Tibial nerve (tissue), 3 donors: ENCODE data around the gene SLC2A9.

Experiments
- POLR2A ChIP-seq, 2 donors: fragments of 450-650 bp; IDR thresholded peaks; one replicate each; pipeline ENCODE4 v1.6.1; 2017; ENCODE audit warnings: antibody characterized with exemption in 2 of 2, mild to moderate bottlenecking in 2 of 2, moderate library complexity in 2 of 2
- TF ChIP-seq, protein P1 (sequence below), 5 experiments: fragments of 200-600 bp in 3 of 5; fragments of 450-650 bp in 2 of 5; sonication (generic) in 3 of 5; IDR thresholded peaks; one replicate each; pipeline ENCODE4 v1.5.1; 2016 to 2019; ENCODE audit warnings: antibody characterized with exemption in 5 of 5, mild to moderate bottlenecking in 3 of 5, moderate library complexity in 2 of 5

DNA sequence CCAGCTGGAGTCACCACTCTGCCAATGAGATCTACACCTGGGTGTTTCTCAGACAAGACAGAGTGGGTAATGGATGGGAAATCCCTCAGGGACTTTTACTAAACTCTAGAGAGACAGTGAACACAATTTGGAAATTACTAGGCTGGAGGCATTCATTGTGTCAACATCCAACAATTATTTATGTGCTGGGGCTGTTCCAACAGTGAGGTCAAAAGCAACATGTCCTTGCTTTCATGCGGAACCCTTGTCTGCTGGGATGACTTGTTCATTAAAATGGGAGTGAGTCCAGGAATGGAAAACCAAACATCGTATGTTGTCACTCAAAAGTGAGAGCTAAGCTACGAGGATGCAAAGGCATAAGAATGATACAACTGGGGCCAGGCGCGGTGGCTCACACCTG is 185.9 kb downstream of the SLC2A9 start:
- TF ChIP-seq, protein P1, sequence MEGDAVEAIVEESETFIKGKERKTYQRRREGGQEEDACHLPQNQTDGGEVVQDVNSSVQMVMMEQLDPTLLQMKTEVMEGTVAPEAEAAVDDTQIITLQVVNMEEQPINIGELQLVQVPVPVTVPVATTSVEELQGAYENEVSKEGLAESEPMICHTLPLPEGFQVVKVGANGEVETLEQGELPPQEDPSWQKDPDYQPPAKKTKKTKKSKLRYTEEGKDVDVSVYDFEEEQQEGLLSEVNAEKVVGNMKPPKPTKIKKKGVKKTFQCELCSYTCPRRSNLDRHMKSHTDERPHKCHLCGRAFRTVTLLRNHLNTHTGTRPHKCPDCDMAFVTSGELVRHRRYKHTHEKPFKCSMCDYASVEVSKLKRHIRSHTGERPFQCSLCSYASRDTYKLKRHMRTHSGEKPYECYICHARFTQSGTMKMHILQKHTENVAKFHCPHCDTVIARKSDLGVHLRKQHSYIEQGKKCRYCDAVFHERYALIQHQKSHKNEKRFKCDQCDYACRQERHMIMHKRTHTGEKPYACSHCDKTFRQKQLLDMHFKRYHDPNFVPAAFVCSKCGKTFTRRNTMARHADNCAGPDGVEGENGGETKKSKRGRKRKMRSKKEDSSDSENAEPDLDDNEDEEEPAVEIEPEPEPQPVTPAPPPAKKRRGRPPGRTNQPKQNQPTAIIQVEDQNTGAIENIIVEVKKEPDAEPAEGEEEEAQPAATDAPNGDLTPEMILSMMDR (IDR thresholded peaks at IDR 0.05) = no peak
- TF ChIP-seq POLR2A (IDR thresholded peaks at IDR 0.05) = no peak
